GM18502 (cell line): Measurements from ENCODE around the gene MRPL36.
A peak's percentile ranks its signal among the peaks of the same experiment; 100 is the strongest.

ENCODE experiments used
- ATAC-seq: cut with Tn5 transposase; IDR thresholded peaks from one replicate; pipeline ENCODE4 v1.9.1; 2021; ENCODE audit warnings: mild to moderate bottlenecking; ENCODE audit not compliant: unreplicated experiment, poor library complexity

MRPL36 gene

GRCh38 chr5:1770443-1770802 lies 29.2 kb downstream of the MRPL36 start:
- no peak for ATAC-seq

GRCh38 chr5:1769752-1770442 lies 29.7 kb downstream of the MRPL36 start:
- no peak for ATAC-seq

- ATAC-seq = no peak
Measured at GRCh38 chr5:1769017-1769640, 30.5 kb downstream of the MRPL36 start.

- ATAC-seq = no peak
Measured at GRCh38 chr5:1768283-1769000, 31.2 kb downstream of the MRPL36 start.

- ATAC-seq = no peak
Measured at GRCh38 chr5:1767524-1768282, 31.9 kb downstream of the MRPL36 start.

- no peak for ATAC-seq
Measured at GRCh38 chr5:1765880-1766235, 33.8 kb downstream of the MRPL36 start.

- no peak for ATAC-seq
Measured at GRCh38 chr5:1765141-1765879, 34.3 kb downstream of the MRPL36 start.

GRCh38 chr5:1764606-1764960 lies 35.1 kb downstream of the MRPL36 start:
- ATAC-seq = no peak

GRCh38 chr5:1763960-1764605 lies 35.6 kb downstream of the MRPL36 start:
- ATAC-seq = no peak

- ATAC-seq = peak; percentile 65
Measured at GRCh38 chr5:1763548-1763911, 36.1 kb downstream of the MRPL36 start.

- ATAC-seq = no peak
Measured at GRCh38 chr5:1762883-1763547, 36.6 kb downstream of the MRPL36 start.

- ATAC-seq = no peak
Measured at GRCh38 chr5:1762121-1762882, 37.3 kb downstream of the MRPL36 start.

- ATAC-seq = no peak
Measured at GRCh38 chr5:1761453-1761755, 38.2 kb downstream of the MRPL36 start.

GRCh38 chr5:1760656-1761452 lies 38.8 kb downstream of the MRPL36 start:
- ATAC-seq = no peak

GRCh38 chr5:1760231-1760630 lies 39.4 kb downstream of the MRPL36 start:
- ATAC-seq = no peak

GRCh38 chr5:1759378-1759970 lies 40.2 kb downstream of the MRPL36 start:
- no peak for ATAC-seq

- no peak for ATAC-seq
Measured at GRCh38 chr5:1758574-1758973, 41.1 kb downstream of the MRPL36 start.

- no peak for ATAC-seq
Measured at GRCh38 chr5:1757511-1757910, 42.1 kb downstream of the MRPL36 start.
